NCI-H345 (cell line): ENCODE data around the gene MIER1.
A peak's percentile ranks its signal among the peaks of the same experiment; 100 is the strongest.

Experiments
- DNase-seq: peaks from one replicate; lab custom pipeline; 2025; lab: John Stamatoyannopoulos, UW

The MIER1 gene

DNA sequence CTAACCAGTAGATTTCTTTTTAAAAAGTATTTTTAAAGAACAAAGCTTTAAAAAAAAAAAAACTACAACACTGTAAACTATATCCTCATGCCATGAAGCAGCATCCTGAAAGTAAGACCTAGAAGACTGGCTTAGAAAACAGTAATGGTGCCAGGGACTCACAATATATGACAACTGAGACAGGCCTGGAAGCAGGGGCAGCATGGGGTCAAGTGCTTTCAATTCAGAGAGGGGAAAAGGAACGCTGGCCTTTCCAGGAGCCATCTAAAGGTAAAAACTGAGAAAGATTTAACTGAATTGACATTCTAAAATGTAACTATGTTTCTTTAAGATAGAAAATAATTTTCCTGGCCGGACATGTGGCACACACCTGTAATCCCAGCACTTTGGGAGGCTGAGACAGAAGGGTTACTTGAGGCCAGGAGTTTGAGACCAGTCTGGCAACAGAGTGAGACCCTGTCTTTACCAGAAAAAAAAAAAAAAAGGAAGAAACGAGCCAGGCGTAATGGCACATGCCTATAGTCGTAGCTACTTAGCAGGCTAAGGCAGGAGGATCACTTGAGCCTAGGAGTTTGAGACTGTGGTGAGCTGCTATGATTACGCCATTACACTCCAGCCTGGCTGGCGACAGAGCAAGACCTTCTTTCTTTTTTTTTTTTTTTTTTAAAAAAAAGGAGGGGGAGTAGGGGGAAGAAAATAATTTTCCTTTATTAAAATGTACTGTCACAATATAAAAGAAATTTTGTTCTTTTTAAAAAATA is 75.0 kb downstream of the MIER1 start:
- no peak for DNase-seq

DNA sequence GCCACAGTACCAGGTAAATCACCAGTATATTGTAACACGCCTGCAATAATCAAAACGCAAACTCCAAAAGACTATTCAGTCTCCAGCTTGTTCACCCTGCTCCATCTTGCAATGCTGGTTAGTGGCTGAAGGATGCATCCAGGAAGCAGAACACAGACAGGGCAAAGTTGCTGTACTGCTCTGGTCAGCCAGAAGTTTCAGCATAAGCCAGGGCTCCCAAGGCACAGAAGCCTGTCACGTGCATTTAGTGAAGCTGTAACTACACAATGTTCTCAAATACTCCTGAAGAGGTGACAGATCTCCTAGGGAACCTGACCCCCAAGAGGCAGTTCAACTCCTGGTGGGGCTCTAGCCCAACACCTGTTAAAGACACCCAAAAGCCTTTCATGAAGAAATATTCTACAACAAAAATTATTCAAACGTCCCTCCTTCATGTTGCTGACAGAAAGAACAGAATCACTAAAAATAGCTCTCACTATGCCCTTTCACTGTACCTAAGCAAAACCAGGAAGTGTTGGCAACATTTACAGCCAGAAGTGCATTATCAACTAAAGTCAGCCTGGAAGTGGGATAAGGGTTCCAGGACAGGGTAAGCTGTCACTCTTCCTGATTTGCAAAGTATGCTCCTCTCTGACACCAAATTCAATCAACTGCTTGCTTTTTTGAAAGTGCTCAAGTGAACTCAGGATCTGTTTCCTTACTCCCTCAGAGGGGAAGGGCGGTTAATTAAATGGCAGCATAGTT is 77.1 kb downstream of the MIER1 start:
- DNase-seq = no peak

DNA sequence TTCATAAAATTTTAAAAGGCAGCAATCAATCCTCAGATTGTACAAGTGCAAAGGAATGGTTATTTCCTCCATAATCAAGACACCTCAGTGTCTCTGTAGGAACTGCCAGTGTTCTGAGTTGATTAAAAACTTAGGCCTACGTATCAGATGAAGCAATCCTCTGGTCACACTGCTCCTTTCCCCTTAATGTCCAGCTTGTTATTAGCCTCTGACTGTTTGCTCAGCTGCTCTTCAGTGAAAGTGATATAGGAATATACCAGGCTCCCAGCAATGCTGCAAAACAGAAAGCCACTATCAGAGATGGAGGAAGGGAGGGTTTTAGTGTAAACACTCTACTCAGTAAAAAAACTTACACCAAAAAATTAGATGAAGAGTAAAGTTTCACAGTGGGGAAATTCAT is 79.4 kb downstream of the MIER1 start:
- peak; percentile 3 for DNase-seq

DNA sequence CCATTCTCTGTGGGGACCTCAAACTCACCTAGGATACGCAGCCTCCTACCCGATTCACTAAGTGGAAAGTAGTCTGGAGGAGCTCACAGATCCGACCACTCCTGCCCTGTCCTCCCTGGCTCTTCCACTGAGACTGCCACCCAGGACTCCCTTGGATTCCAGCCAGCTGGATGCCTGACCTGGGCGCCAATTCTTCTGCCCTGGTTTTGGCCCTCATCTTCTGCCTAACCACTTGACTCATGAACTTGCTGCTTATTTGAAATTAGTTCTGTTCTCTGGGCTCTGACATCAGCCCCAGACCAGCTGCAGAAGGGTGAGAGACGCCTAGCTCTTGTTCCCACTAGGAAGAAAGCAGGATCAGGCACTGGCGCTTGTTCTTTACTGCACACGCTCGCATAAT is 80.3 kb downstream of the MIER1 start:
- no peak for DNase-seq

DNA sequence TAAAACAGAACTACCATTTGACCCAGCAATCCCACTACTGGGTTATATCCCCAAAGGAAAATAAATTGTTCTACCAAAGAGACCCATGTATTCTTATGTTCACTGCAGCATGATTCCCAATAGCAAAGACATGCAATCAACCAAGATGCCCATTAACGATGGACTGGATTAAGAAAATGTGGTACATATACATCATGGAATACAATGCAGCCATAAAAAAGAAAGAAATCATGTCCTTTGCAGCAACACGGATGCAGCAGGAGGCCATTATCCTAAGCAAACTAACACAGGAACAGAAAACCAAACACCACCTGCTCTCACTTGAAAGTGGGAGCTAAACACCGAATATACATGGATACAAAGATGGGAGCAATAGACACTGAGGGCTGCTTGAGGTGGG is 85.0 kb downstream of the MIER1 start:
- DNase-seq = no peak

DNA sequence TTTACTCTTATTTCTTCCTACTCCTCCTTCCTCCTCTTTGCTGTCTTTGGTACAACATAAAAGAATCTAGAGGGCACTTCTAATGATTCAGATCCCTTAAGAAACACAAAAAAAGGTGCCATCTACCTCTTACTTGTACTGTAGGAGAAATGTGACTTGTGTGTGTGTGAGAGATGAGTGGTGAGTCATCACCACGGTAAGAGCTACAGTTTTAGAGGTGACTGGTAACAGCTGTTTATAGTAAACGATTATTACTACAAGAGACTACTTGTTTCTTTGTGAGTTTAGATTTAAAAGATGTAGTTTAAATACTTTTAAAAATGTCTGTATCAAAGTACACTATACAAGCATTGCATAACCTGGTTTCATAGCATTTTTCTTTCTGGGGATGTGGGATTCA is 88.8 kb downstream of the MIER1 start:
- no peak for DNase-seq

DNA sequence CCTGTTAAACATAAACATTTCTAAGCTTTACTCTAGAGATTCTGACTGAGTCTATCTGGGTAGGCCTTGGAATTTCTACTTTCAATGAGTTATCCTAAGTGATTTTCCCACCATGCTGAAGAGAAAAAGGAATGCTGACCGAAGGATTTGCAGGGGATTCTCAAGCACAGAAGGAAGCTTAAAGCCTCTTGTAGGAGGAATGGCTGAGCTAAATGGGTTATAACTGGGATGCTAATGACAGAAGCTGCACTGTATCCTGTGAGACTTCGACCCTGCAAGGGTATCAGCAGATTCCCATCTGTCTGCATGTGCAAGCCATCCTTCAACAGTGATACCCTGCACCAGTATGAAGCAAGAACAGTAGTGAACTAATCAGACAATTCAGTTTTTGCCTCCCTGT is 93.8 kb downstream of the MIER1 start:
- DNase-seq = no peak

DNA sequence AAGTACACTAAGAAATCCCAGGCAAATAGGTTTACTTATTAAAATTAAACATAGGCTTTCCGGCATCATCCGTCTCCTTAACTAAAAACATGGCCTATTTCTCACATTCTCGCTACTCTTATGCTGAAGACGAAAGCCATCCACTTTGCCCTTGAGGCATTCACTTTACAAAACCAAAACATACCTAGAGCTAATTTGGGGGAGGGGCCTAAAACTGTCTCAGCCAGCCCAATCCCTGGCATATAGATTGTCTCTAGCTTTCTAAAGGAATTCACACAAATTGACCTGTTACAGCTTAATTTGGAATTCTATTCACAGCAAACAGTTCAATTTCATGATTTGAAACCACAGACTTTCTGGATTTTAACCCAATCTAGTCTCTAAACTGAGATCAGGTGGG is 94.3 kb downstream of the MIER1 start:
- no peak for DNase-seq

DNA sequence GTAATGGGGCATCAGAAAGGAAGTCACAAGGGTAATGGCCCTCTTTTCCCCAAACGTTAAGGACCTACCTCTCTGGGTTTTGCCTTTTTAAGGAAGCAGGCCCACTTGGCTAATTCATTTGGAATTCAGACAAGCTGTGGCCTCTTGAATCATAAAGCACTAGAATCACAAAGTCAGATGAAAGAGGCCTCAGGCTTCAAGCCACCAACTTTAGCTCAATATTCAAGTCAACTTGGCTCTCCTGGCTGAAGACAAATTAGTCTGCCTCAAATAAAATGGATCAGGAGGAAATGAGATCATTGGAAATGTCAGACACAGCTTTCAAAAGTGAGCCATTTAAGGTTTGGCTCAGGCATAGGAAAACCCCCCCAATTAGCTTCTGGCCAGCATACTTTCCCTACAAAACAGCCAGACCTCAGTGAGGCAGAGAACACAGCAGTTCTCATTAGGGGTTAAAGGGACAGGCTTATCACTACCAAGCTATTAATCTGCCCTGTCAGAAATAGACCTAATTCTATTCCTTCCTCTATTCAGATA is 94.9 kb downstream of the MIER1 start:
- DNase-seq = no peak

DNA sequence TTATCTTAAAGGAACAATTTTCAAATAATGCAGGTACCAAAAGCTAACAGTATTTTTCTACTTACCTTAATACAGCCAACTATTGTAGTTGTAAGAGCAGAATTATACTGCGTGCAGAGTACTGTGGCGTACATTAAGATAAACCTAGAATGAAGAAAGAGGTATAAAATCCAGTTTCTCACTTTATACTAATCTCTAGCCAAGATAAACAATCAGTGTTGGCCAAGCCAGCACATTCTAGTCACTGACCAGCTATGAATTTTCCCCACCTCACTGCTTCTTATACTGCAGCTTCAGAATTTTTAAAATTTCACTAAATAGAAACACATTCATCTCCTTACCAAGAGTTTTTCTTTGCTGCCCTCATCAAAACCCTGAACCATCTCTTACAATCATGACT is 95.5 kb downstream of the MIER1 start:
- no peak for DNase-seq

DNA sequence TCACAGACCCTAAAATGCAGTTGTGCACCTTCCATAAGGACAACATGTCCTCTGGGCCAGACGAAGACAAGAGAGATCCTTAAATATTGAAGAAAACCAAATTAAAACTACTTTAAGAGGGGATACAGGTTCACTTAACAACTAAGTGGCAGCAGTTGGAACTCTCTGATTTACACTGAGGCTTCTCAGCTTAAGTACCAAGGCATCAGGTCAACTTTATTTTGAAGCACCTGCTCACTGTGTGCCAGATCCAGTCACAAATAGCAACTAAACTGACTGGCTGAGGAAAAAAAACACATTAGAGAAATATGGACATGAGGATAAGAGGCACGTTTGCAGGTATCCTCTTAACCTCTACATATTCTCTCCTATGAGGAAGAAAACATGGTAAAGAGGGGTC is 96.0 kb downstream of the MIER1 start:
- DNase-seq = no peak

DNA sequence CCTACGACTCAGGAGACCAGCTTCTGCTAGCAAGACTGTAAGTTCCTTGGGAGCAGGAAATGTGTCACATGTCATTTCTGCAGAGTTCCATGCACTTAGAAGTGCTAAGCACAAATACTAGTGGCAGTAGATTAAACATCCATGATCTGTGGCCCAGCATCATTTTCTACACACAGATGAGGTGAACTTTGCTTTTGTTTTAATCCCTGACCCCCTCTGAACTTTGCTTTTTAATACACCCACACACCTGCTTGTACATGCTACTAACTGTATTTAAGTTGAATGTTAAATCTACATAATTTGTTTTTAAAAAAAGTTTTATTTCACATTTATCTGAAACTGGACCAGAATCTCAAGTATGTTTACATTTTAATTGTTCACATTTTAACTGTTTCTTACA is 104.7 kb downstream of the MIER1 start:
- no peak for DNase-seq

DNA sequence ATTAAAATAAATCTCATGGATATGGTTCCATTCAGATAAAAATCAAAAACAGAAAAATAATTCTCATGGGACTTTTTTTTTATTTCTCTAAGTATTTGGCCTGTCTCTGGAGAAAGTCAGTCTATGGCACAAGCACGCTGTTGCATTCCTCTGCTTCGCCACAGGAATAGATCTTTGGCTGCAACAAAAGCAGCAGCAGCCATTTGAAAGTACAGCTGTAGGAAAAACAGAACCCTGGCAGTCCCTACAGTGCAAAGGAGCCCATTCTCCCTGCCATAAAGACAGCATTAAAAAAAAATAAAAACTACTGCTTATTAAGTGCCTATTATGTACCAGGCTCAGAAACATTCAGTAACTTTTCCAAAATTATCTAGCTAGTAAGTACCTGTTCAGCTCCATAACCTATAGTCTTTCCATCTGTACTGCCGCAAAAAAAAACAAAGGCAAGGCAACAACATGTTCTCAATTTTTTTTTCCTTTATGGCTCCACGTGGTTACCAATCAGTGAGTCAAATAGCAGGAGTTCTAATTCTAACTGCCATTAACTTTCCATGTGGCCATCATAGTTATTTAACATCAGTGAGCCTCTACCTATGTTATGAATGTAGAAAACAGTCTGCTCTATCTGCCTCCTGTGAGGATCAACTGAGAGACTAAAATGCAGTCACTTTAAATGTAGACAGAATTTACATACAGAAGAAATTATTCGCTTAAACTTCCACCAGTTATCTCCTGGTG is 106.5 kb downstream of the MIER1 start:
- DNase-seq = no peak

DNA sequence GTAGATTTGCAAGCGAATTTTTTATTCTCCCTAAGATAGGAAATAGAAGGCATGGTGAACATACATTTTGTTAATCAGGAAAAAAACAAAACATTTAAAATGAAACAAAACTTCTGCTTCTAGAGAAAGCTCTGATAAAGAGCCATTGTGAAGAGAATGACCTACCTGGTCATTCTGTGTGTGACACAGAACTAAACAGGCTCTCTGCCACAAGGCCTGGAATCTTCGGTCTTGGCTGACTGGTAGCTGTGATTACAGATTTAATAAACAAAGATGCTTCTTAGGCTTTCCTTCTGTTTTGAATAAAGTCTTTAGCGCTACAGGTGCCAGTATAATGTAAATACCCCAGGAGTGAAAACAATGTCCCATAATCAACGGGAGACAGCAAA is 107.1 kb downstream of the MIER1 start:
- DNase-seq = no peak
